WTC11 (cell line): ENCODE measurements around the gene SDHC. TPM values are rescaled to one million over a fixed set of nuclear protein-coding genes. Genes with fewer than 3 reads are reported as not detected.
"Not testable (repeated sequence)": the region's sequence is repeated elsewhere in the genome, so short reads cannot be mapped to it uniquely, and the experiment has no call there.

Source experiments
- ATAC-seq: fragments of 200-7000 bp; cut with Tn5 transposase; 2 replicates; pipeline ENCODE4 v1.10.0; 2021; ENCODE audit warnings: mild to moderate bottlenecking, moderate library complexity
- CTCF ChIA-PET: fragments of 300-600 bp; sonication (Branson Sonifier 250); formaldehyde crosslinking; loops from one replicate; lab custom pipeline; 2021; ENCODE audit warnings: antibody characterized with exemption; lab: Charles Lee
- POLR2A ChIA-PET: fragments of 350-600 bp; sonication (Branson Sonifier 250); formaldehyde crosslinking; loops from one replicate; lab custom pipeline; 2021; ENCODE audit warnings: antibody characterized with exemption; lab: Charles Lee
- DNase-seq: peaks from one replicate; pipeline ENCODE4 v3.0.0; 2021; ENCODE audit warnings: low spot score
- H3K27ac Mint-ChIP-seq: 2 replicates; pipeline ENCODE4 v1.8.0; 2021; ENCODE audit warnings: mixed read lengths
- H3K27me3 Mint-ChIP-seq: 2 replicates; pipeline ENCODE4 v1.8.0; 2021; ENCODE audit warnings: low read depth, mild to moderate bottlenecking, moderate library complexity, mixed read lengths
- H3K36me3 Mint-ChIP-seq: 2 replicates; pipeline ENCODE4 v1.8.0; 2021; ENCODE audit warnings: mixed read lengths
- H3K4me1 Mint-ChIP-seq: 2 replicates; pipeline ENCODE4 v1.8.0; 2022; ENCODE audit warnings: mixed read lengths
- H3K4me3 Mint-ChIP-seq: 2 replicates; pipeline ENCODE4 v1.8.0; 2021; ENCODE audit warnings: mild to moderate bottlenecking, moderate library complexity, mixed read lengths
- H3K9me3 Mint-ChIP-seq: 2 replicates; pipeline ENCODE4 v1.8.0; 2021; ENCODE audit warnings: mixed read lengths
- ARID4B ChIP-seq: sonication (generic); formaldehyde crosslinking; IDR thresholded peaks from 2 replicates; pipeline ENCODE4 v1.8.0; 2023; ENCODE audit warnings: missing genetic modification reagents, mild to moderate bottlenecking, borderline replicate concordance
- ATF1 ChIP-seq: sonication (generic); formaldehyde crosslinking; IDR thresholded peaks from 2 replicates; pipeline ENCODE4 v1.8.1; 2023; ENCODE audit warnings: mild to moderate bottlenecking, moderate library complexity, missing genetic modification reagents
- ATF2 ChIP-seq: sonication (generic); formaldehyde crosslinking; IDR thresholded peaks from 2 replicates; pipeline ENCODE4 v1.8.1; 2022; ENCODE audit warnings: low read depth, missing genetic modification reagents, borderline replicate concordance
- CREM ChIP-seq: sonication (generic); formaldehyde crosslinking; IDR thresholded peaks from 2 replicates; pipeline ENCODE4 v1.8.1; 2022; ENCODE audit warnings: mild to moderate bottlenecking, missing genetic modification reagents, moderate library complexity
- E2F1 ChIP-seq: sonication (generic); formaldehyde crosslinking; IDR thresholded peaks from 2 replicates; pipeline ENCODE4 v1.8.0; 2022; ENCODE audit warnings: mild to moderate bottlenecking, missing genetic modification reagents
- ETV6 ChIP-seq: sonication (generic); formaldehyde crosslinking; IDR thresholded peaks from 2 replicates; pipeline ENCODE4 v1.8.1; 2022; ENCODE audit warnings: mild to moderate bottlenecking, missing genetic modification reagents
- FOXK1 ChIP-seq: sonication (generic); formaldehyde crosslinking; IDR thresholded peaks from 2 replicates; pipeline ENCODE4 v1.8.0; 2022; ENCODE audit warnings: mild to moderate bottlenecking, moderate library complexity, missing genetic modification reagents
- GABPB1 ChIP-seq: sonication (generic); formaldehyde crosslinking; IDR thresholded peaks from 2 replicates; pipeline ENCODE4 v1.8.1; 2023; ENCODE audit warnings: mild to moderate bottlenecking, missing genetic modification reagents
- IRF1 ChIP-seq: sonication (generic); formaldehyde crosslinking; IDR thresholded peaks from 2 replicates; pipeline ENCODE4 v1.8.0; 2023; ENCODE audit warnings: missing genetic modification reagents
- KAT7 ChIP-seq: sonication (generic); formaldehyde crosslinking; IDR thresholded peaks from 2 replicates; pipeline ENCODE4 v1.8.1; 2023; ENCODE audit warnings: missing genetic modification reagents, mild to moderate bottlenecking, borderline replicate concordance
- MAX ChIP-seq: sonication (generic); formaldehyde crosslinking; IDR thresholded peaks from 2 replicates; pipeline ENCODE4 v1.8.0; 2022; ENCODE audit warnings: mild to moderate bottlenecking, missing genetic modification reagents
- NR2C2 ChIP-seq: sonication (generic); formaldehyde crosslinking; IDR thresholded peaks from 2 replicates; pipeline ENCODE4 v1.8.0; 2022; ENCODE audit warnings: mild to moderate bottlenecking, missing genetic modification reagents
- RELA ChIP-seq: sonication (generic); formaldehyde crosslinking; IDR thresholded peaks from 2 replicates; pipeline ENCODE4 v1.8.1; 2022; ENCODE audit warnings: missing genetic modification reagents, mild to moderate bottlenecking, borderline replicate concordance
- TEAD1 ChIP-seq: sonication (generic); formaldehyde crosslinking; IDR thresholded peaks from 2 replicates; pipeline ENCODE4 v1.8.0; 2022; ENCODE audit warnings: mild to moderate bottlenecking, missing genetic modification reagents
- TP53 ChIP-seq: sonication (generic); formaldehyde crosslinking; IDR thresholded peaks from 2 replicates; pipeline ENCODE4 v1.8.1; 2023; ENCODE audit warnings: mild to moderate bottlenecking, missing genetic modification reagents
- USF1 ChIP-seq: sonication (generic); formaldehyde crosslinking; IDR thresholded peaks from 2 replicates; pipeline ENCODE4 v1.8.0; 2022; ENCODE audit warnings: mild to moderate bottlenecking, missing genetic modification reagents
- ZNF138 ChIP-seq: sonication (generic); formaldehyde crosslinking; conservative IDR thresholded peaks from 2 replicates; pipeline ENCODE4 v1.8.1; 2022; ENCODE audit warnings: mild to moderate bottlenecking, moderate library complexity, missing genetic modification reagents
- ZNF281 ChIP-seq: sonication (generic); formaldehyde crosslinking; IDR thresholded peaks from 2 replicates; pipeline ENCODE4 v1.8.0; 2023; ENCODE audit warnings: mild to moderate bottlenecking, missing genetic modification reagents
- ZNF671 ChIP-seq: fragments of 250-450 bp; sonication (Bioruptor Pico); IDR thresholded peaks from 2 replicates; pipeline ENCODE4 v1.8.0; 2021; ENCODE audit warnings: mild to moderate bottlenecking
- ZSCAN18 ChIP-seq: fragments of 250-450 bp; sonication (Bioruptor Pico); IDR thresholded peaks from 2 replicates; pipeline ENCODE4 v2.1.2; 2022; ENCODE audit warnings: mild to moderate bottlenecking, moderate library complexity
- total RNA-seq: library from RNA; stranded (reverse); gene quantifications from 3 replicates; pipeline ENCODE4 v1.2.3, GENCODE V29; 2021

SDHC gene
- total RNA-seq, 1 experiment from 2014 or later: 193 TPM

GRCh38 chr1:161390559-161390858 is 76.3 kb downstream of the SDHC start:
- TF ChIP-seq ATF2 (CRISPR knock-in tag): no peak
- TF ChIP-seq TP53: no peak
- no peak for TF ChIP-seq TEAD1 (CRISPR knock-in tag)
- no peak for TF ChIP-seq NR2C2 (CRISPR knock-in tag)
- TF ChIP-seq KAT7 (CRISPR knock-in tag): no peak
- no peak for TF ChIP-seq FOXK1
- TF ChIP-seq RELA: no peak
- no peak for TF ChIP-seq CREM
- no peak for TF ChIP-seq GABPB1 (CRISPR knock-in tag)
- no peak for TF ChIP-seq ZNF671 (CRISPR knock-in tag)
- no peak for TF ChIP-seq E2F1 (CRISPR knock-in tag)
- TF ChIP-seq ZNF138: no peak
- no peak for TF ChIP-seq ARID4B (CRISPR knock-in tag)
- TF ChIP-seq ATF1: no peak
- no peak for TF ChIP-seq IRF1
- TF ChIP-seq ZNF281 (CRISPR knock-in tag): no peak
- no peak for TF ChIP-seq ZSCAN18 (CRISPR knock-in tag)
- no peak for TF ChIP-seq MAX
- no peak for TF ChIP-seq ETV6 (CRISPR knock-in tag)
- TF ChIP-seq USF1 (CRISPR knock-in tag): no peak
- peak overlapping the region; percentile 92 for H3K4me3 Mint-ChIP-seq

GRCh38 chr1:161391136-161391535 is 77.0 kb downstream of the SDHC start:
- H3K36me3 Mint-ChIP-seq, POLR2A ChIA-PET, ATAC-seq, DNase-seq, H3K9me3 Mint-ChIP-seq, H3K27ac Mint-ChIP-seq: not testable (repeated sequence)
- CTCF ChIA-PET: interaction anchor here (2.9 kb wide), 2 partner anchors 49 to 166 kb away, joined by 15 to 22 read pairs; partner anchors contain the start of gene TOMM40L
- peaks cover 17% of the 10 kb centered on the region for H3K4me1 Mint-ChIP-seq
- peaks cover 15% of the 10 kb centered on the region; the same call in 1 of the 2 replicates for H3K27me3 Mint-ChIP-seq
- H3K4me3 Mint-ChIP-seq: peak overlapping the region; percentile 92

More at GRCh38 chr1:161390559-161390858, 76.3 kb downstream of the SDHC start:
- no peak overlapping the region; the same call in 1 of the 2 replicates for H3K27ac Mint-ChIP-seq
- POLR2A ChIA-PET: interaction anchor here (1.9 kb wide), 1 partner anchor 165 kb away, joined by 7 read pairs; the partner anchor contains the start of gene TOMM40L
- CTCF ChIA-PET: interaction anchor here (1.3 to 2.9 kb wide), 3 partner anchors 37 to 165 kb away, joined by 6 to 22 read pairs (median 15); partner anchors contain the start of gene TOMM40L
- ATAC-seq (no peak), DNase-seq (no peak)
- H3K27me3 Mint-ChIP-seq: peaks cover 15% of the 10 kb centered on the region; the same call in 1 of the 2 replicates
- H3K4me1 Mint-ChIP-seq: peaks cover 17% of the 10 kb centered on the region
- H3K36me3 Mint-ChIP-seq: no peaks in the 10 kb centered on the region
- H3K9me3 Mint-ChIP-seq: 0 out of 2 replicates have a peak, but pooled peaks cover 3% of the 10 kb centered on the region
